Lung (tissue), 16 donors: ENCODE data around the gene RTP5. TPM values are rescaled to one million over a fixed set of nuclear protein-coding genes. Genes with fewer than 3 reads are reported as not detected.
"Not testable (repeated sequence)": the region's sequence is repeated elsewhere in the genome, so short reads cannot be mapped to it uniquely, and the experiment has no call there.

Source experiments
- ATAC-seq: fragments of 200-7000 bp; cut with Tn5 transposase; one replicate; pipeline ENCODE4 v1.9.1; 2020; ENCODE audit warnings: moderate number of reproducible peaks; ENCODE audit not compliant: insufficient read depth, low FRiP score
- DNase-seq, 3 donors: peaks; one replicate each; pipeline ENCODE4 v3.0.0-alpha.2; 2013 to 2017
- H3K27ac ChIP-seq, 2 donors: one replicate each; pipeline ENCODE4 v1.5.1; 2013; ENCODE audit warnings: mild to moderate bottlenecking in 2 of 2, moderate library complexity in 2 of 2, control low read depth in 1 of 2, inconsistent platforms in 1 of 2, low read depth in 1 of 2, low read length in 1 of 2
- H3K27me3 ChIP-seq, 3 donors: one replicate each; pipeline ENCODE4 v1.5.1; 2013; ENCODE audit warnings: low read length in 2 of 3; ENCODE audit not compliant: control insufficient read depth in 3 of 3, insufficient read depth in 3 of 3
- H3K36me3 ChIP-seq, 4 donors: one replicate each; pipeline ENCODE4 v1.5.1; 2013; ENCODE audit warnings: low read length in 4 of 4, mild to moderate bottlenecking in 1 of 4, moderate library complexity in 1 of 4; ENCODE audit not compliant: control insufficient read depth in 4 of 4, insufficient read depth in 4 of 4
- H3K4me1 ChIP-seq, 5 donors: one replicate each; pipeline ENCODE4 v1.5.1; 2013; ENCODE audit warnings: low read length in 5 of 5, mild to moderate bottlenecking in 2 of 5, moderate library complexity in 1 of 5; ENCODE audit not compliant: control insufficient read depth in 5 of 5, insufficient read depth in 5 of 5
- H3K4me3 ChIP-seq: one replicate; pipeline ENCODE4 v1.5.1; 2013; ENCODE audit warnings: mild to moderate bottlenecking, control low read depth, moderate library complexity
- H3K9ac ChIP-seq, 2 donors: one replicate each; pipeline ENCODE4 v1.5.1; 2013; ENCODE audit warnings: low read length in 2 of 2, control low read depth in 1 of 2; ENCODE audit not compliant: insufficient read depth in 1 of 2
- H3K9me3 ChIP-seq, 4 donors: one replicate each; pipeline ENCODE4 v1.5.1; 2013; ENCODE audit warnings: low read length in 3 of 4, mild to moderate bottlenecking in 1 of 4, moderate library complexity in 1 of 4; ENCODE audit not compliant: control insufficient read depth in 4 of 4, insufficient read depth in 3 of 4
- WGBS, 2 donors: extraction: QIAGEN DNeasy Blood & Tissue Kit; methylation state at CpG; one replicate each; pipeline ENCODE4 v1.1.7; 2013; 5-methylcytosine and 5-hydroxymethylcytosine counted together
- long read RNA-seq, 5 donors: transcript quantifications; one replicate each; lab custom pipeline, GENCODE V29; 2026
- polyA plus RNA-seq, 2 donors: library from polyadenylated mRNA; stranded (reverse); fragments of 200-250 nt; gene quantifications; one replicate each; pipeline ENCODE4 v1.2.1, GENCODE V29; 2013
- total RNA-seq, 2 donors: library from RNA; depleted of rRNA in 1 of 2; stranded (reverse); fragments of >200 nt in 1 of 2; gene quantifications; one replicate each; pipeline ENCODE4 v1.2.1, GENCODE V29; 2014 to 2021
- TF ChIP-seq, protein P1 (sequence below): IDR thresholded peaks from 2 replicates; pipeline ENCODE4 v1.5.1; 2012; ENCODE audit warnings: mild to moderate bottlenecking; ENCODE audit errors: control extremely low read depth, extremely low read depth
- donor health status: control.
- donor health status: control.
- donor health status: Bipolar disorder and iron deficiency.
- donor health status: healthy.
- donor health status: DM: yes; HTN: yes; CAD: no.

The RTP5 gene
- total RNA-seq: under 1 TPM in 1 of 2 donors, not detected in 1; 0.09 TPM
- polyA plus RNA-seq: under 1 TPM; 0.08 to 0.13 TPM
- long read RNA-seq, donor 1: 0 reads
- long read RNA-seq, donor 2: 0 reads
- long read RNA-seq, donor 3: 0 reads
- long read RNA-seq, donor 4: 0 reads
- long read RNA-seq, donor 5: 0 reads

DNA sequence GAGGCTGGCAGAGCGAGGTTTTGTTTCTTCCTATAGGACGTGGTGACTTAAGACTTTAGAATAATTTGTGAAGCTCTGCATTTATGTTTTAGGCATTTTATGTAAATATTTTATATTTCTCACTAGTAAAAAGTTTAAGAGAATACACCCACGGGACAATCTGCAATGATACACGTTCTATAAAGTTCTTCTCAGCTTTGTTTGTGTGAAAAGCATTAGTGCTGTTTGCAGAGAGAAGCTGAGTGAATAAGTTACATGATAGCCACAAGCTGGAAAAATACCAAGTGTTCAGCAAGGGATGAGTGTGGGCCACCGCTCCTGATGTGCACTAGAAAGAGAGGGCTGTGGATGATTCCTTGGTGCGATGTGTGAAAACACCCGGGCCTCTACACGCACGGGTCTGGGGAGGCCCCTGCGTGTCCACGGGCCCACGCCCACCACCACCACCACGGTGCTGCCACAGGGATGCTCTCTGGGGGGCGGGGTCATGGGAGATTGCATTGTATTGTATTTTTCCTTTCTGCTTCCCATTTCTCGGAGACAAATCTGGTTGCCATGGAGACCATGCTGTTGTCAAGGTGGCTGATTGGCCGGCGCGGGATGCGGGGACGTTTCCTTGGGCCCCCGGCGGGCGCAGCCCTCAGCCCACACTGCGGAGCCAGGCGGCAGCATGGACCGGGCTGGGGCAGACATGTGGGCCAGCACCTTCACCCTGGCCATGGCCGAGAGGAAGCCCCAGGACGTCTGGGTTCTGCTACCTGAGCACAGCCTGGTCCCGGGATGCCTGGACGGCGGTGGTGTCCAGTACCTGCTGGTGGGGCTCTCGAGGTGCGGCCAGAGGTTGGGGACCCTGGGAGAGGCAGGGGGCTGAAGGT lies at the start of gene RTP5:
RTP5 (plus strand) TSS at position 643 of the 875 bp plus-strand sequence; CDS start at position 671, 28 bp downstream.
- TF ChIP-seq, protein P1, sequence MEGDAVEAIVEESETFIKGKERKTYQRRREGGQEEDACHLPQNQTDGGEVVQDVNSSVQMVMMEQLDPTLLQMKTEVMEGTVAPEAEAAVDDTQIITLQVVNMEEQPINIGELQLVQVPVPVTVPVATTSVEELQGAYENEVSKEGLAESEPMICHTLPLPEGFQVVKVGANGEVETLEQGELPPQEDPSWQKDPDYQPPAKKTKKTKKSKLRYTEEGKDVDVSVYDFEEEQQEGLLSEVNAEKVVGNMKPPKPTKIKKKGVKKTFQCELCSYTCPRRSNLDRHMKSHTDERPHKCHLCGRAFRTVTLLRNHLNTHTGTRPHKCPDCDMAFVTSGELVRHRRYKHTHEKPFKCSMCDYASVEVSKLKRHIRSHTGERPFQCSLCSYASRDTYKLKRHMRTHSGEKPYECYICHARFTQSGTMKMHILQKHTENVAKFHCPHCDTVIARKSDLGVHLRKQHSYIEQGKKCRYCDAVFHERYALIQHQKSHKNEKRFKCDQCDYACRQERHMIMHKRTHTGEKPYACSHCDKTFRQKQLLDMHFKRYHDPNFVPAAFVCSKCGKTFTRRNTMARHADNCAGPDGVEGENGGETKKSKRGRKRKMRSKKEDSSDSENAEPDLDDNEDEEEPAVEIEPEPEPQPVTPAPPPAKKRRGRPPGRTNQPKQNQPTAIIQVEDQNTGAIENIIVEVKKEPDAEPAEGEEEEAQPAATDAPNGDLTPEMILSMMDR: no peak
- WGBS, 2 donors: 75 to 83% methylated on average over 32 to 33 of the region's 33 CpGs
- H3K27ac ChIP-seq: no peak within 1 kb of the TSS
- ATAC-seq (no peak), DNase-seq (no peak)
- H3K36me3 ChIP-seq: peaks cover 0 to 5% (median 0%) of the 10 kb centered on the region in 4 donors
- peaks cover 0 to 11% (median 0%) of the 10 kb centered on the region in 5 donors for H3K4me1 ChIP-seq
- peaks cover 0 to 11% (median 0%) of the 10 kb centered on the region in 4 donors for H3K9me3 ChIP-seq
- peaks cover 7 to 28% (median 20%) of the 10 kb centered on the region in 3 donors for H3K27me3 ChIP-seq
- H3K9ac ChIP-seq: no peak within 1 kb of the TSS
- H3K4me3 ChIP-seq: no peak within 1 kb of the TSS

DNA sequence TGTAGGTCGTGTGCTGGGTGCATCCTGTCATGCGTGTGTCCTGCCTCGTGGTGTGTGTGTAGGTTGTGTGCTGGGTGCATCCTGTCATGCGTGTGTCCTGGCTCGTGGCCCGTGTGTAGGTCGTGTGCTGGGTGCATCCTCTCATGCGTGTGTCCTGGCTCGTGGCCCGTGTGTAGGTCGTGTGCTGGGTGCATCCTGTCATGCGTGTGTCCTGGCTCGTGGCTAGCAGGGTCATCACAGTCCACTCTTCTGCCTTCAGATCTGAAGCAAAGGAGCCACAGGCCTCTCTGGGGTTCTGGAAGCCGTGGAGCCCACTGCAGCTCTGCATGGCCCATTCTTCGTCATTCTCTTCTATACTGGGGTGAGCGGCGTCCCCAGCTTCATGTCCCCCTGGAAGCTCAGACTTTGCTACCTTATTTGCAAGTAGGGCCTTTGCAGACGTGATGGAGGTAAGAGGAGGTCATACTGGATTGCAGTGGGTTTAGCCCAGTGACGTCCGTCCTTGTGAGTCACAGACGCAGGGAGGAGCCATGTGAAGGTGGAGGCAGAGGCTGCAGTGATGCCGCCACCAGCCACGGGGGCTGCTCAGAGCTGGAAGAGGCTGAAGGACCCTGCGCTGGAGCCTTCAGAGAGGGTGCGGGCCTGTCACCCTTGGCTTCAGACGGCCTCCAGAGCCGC lies 49.4 kb upstream of the RTP5 start:
- 86 to 89% methylated on average over 27 of the region's 27 CpGs for WGBS, 2 donors
- H3K4me1 ChIP-seq, H3K9me3 ChIP-seq, H3K27ac ChIP-seq, H3K4me3 ChIP-seq, ATAC-seq, H3K36me3 ChIP-seq, H3K9ac ChIP-seq, H3K27me3 ChIP-seq, DNase-seq: not testable (repeated sequence)

DNA sequence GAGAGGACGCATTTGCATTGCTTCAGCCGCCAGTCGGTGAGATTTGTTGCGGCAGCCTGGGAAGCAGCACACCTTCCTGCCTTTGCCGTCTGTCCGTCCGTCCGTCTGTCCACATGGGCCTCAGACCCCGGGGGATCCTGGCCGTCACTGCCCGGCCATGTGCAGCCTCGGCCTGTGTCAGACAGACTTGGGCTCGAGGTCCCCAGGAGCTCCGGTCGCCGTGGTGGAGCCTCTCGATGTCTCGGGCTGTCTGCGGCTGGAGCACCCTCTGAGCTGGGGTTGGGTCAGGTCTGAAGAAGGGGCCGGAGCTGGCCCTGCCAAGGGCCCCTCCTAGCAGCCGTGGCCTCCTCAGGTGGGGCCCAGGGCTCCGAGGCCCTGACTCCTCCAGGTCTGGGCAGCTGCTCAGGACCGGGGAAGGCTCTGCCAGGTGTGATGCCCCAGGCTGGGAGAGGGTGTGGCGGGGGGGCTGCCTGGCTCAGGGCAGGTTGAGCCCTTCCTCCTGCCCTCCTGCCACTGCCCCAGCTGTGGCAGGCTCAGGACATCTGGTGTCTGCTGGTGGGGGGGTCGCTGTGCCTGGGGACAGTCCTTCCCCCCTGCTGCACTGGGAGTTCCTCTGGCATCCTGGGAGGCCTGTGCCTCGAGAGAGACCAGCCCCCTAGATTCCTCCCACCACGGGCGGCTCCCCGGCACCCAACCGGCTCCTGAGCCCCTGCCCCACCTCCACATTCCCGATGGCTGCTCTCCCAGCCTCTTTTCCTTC lies 48.7 kb upstream of the RTP5 start:
- no peak for DNase-seq

More for the DNA sequence above, 48.7 kb upstream of the RTP5 start:
- H3K4me3 ChIP-seq: no peak overlapping the region
- H3K36me3 ChIP-seq: no peaks in the 10 kb centered on the region
- no peak overlapping the region for H3K9ac ChIP-seq
- no peaks in the 10 kb centered on the region for H3K27me3 ChIP-seq
- TF ChIP-seq, protein P1: no peak
- 87 to 93% methylated on average over 31 of the region's 31 CpGs for WGBS, 2 donors
- no peak overlapping the region for H3K27ac ChIP-seq
- H3K9me3 ChIP-seq: peaks cover 0 to 10% (median 0%) of the 10 kb centered on the region in 4 donors
- peaks cover 0 to 8% (median 0%) of the 10 kb centered on the region in 5 donors for H3K4me1 ChIP-seq
- no peak for ATAC-seq
